AG04450 (cell line): ENCODE results near the gene IGFLR1. TPM values are rescaled to one million over a fixed set of nuclear protein-coding genes. Genes with fewer than 3 reads are reported as not detected.

Source experiments
- CTCF ChIA-PET: fragments of 300-600, 350-600 bp; formaldehyde crosslinking; extraction: SDS; loops from one replicate; lab custom pipeline; 2022; ENCODE audit warnings: antibody characterized with exemption, inconsistent platforms; lab: Charles Lee
- POLR2A ChIA-PET: fragments of 350-600 bp; formaldehyde crosslinking; extraction: SDS; loops from one replicate; lab custom pipeline; 2021; ENCODE audit warnings: antibody characterized with exemption, inconsistent platforms; lab: Yijun Ruan, JAX
- DNase-seq: peaks from one replicate; pipeline ENCODE4 v3.0.0-alpha.2; 2011; ENCODE audit warnings: low read depth, low spot score
- H3K27ac ChIP-seq: one replicate; pipeline ENCODE4 v1.5.1; 2012; ENCODE audit warnings: low read depth, low read length, control low read depth
- H3K27me3 ChIP-seq: one replicate; pipeline ENCODE4 v1.6.0; 2012; ENCODE audit warnings: low read length; ENCODE audit not compliant: control insufficient read depth, insufficient read depth
- H3K4me3 ChIP-seq: 2 replicates; pipeline ENCODE4 v1.5.1; 2011; ENCODE audit warnings: mild to moderate bottlenecking, low read depth, low read length, control low read depth
- H3K9me3 ChIP-seq: 2 replicates; pipeline ENCODE4 v1.5.1; 2012; ENCODE audit warnings: low read length; ENCODE audit not compliant: control insufficient read depth, insufficient read depth
- polyA plus RNA-seq: library from polyadenylated mRNA; depleted of rRNA; stranded (reverse); fragments of >200 nt; gene quantifications from 2 replicates; pipeline ENCODE4 v1.2.3, GENCODE V29; 2011
- TF ChIP-seq, protein P1 (sequence below): IDR thresholded peaks from 2 replicates; pipeline ENCODE4 v1.5.1; 2011; ENCODE audit warnings: low read depth, low read length, control low read depth, inconsistent platforms

Gene IGFLR1
- polyA plus RNA-seq, 1 experiment, result 1.3 TPM

DNA sequence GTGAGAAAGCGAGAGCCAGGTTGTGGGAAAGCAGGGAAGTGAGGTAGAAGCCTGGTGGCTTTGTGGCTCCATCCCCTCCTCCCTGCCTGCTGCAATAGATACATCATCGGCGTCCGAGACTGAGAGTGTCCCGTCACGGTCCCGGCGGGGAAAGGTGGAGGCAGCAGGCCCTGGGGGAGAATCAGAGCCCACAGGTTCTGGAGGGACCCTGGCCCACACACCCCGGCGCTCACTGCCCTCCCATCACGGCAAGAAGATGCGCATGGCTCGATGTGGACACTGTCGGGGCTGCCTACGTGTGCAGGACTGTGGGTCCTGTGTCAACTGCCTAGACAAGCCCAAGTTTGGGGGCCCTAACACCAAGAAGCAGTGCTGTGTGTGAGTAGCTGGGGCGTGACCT is 19.4 kb downstream of the IGFLR1 start:
- CTCF ChIA-PET, result interaction anchor here (0.6 kb wide), 1 partner anchor 20 kb away, joined by 8 read pairs; no protein-coding TSS in a partner anchor

DNA sequence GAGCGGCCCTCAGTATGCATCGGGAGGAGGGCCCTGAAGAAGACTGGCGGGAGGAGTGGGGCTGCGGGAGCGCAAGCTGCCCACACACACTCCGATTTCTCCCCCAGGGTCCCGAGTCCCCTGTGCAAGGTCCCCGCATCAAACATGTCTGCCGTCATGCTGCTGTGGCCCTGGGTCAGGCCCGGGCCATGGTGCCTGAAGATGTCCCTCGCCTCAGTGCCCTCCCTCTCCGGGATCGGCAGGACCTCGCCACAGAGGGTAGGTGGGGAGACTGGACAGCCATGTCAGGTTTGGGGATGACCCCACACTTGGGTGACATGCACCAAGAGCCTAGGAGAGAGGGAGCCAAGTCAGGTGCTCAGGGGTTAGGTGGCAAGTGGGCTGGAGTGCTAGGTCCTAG is 19.8 kb downstream of the IGFLR1 start:
- H3K4me3 ChIP-seq, result no peak overlapping the region
- ChIA-PET CTCF (interaction anchor here (0.6 kb wide), 1 partner anchor 21 kb away, joined by 8 read pairs; no protein-coding TSS in a partner anchor), POLR2A (no interaction called here)
- H3K27ac ChIP-seq, result no peak overlapping the region
- H3K9me3 ChIP-seq, result no peaks in the 10 kb centered on the region; the same call in 1 of the 2 replicates
- TF ChIP-seq, protein P1, sequence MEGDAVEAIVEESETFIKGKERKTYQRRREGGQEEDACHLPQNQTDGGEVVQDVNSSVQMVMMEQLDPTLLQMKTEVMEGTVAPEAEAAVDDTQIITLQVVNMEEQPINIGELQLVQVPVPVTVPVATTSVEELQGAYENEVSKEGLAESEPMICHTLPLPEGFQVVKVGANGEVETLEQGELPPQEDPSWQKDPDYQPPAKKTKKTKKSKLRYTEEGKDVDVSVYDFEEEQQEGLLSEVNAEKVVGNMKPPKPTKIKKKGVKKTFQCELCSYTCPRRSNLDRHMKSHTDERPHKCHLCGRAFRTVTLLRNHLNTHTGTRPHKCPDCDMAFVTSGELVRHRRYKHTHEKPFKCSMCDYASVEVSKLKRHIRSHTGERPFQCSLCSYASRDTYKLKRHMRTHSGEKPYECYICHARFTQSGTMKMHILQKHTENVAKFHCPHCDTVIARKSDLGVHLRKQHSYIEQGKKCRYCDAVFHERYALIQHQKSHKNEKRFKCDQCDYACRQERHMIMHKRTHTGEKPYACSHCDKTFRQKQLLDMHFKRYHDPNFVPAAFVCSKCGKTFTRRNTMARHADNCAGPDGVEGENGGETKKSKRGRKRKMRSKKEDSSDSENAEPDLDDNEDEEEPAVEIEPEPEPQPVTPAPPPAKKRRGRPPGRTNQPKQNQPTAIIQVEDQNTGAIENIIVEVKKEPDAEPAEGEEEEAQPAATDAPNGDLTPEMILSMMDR, result no peak
- no peaks in the 10 kb centered on the region for H3K27me3 ChIP-seq
- DNase-seq, result no peak

More for the DNA sequence above, 19.4 kb downstream of the IGFLR1 start:
- Histone ChIP-seq H3K4me3 (no peak overlapping the region), H3K27ac (no peak overlapping the region), H3K9me3 (no peaks in the 10 kb centered on the region; the same call in 1 of the 2 replicates), H3K27me3 (no peaks in the 10 kb centered on the region)
- no peak for DNase-seq
- TF ChIP-seq, protein P1, result no peak
- POLR2A ChIA-PET, result no interaction called here

DNA sequence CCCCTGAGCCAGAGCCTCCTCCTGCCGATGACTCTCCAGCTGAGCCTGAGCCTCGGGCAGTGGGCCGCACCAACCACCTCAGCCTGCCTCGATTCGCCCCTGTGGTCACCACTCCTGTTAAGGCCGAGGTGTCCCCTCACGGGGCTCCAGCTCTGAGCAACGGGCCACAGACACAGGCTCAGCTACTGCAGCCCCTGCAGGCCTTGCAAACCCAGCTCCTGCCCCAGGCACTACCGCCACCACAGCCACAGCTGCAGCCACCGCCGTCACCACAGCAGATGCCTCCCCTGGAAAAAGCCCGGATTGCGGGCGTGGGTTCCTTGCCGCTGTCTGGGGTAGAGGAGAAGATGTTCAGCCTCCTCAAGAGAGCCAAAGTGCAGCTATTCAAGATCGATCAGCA is 20.9 kb downstream of the IGFLR1 start:
- no peak overlapping the region for H3K4me3 ChIP-seq
- no peak for DNase-seq
- POLR2A ChIA-PET, result no interaction called here
- no peak overlapping the region for H3K27ac ChIP-seq
- no peaks in the 10 kb centered on the region; the same call in 1 of the 2 replicates for H3K9me3 ChIP-seq
- no peaks in the 10 kb centered on the region for H3K27me3 ChIP-seq
- CTCF ChIA-PET, result no interaction called here
- TF ChIP-seq, protein P1, result no peak

DNA sequence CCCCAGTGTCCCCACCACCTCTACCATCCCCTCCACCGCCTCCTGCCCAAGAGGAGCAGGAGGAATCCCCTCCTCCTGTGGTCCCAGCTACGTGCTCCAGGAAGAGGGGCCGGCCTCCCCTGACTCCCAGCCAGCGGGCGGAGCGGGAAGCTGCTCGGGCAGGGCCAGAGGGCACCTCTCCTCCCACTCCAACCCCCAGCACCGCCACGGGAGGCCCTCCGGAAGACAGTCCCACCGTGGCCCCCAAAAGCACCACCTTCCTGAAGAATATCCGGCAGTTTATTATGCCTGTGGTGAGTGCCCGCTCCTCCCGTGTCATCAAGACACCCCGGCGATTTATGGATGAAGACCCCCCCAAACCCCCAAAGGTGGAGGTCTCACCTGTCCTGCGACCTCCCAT is 21.6 kb downstream of the IGFLR1 start:
- Histone ChIP-seq H3K9me3 (no peaks in the 10 kb centered on the region; the same call in 1 of the 2 replicates), H3K4me3 (no peak overlapping the region), H3K27ac (no peak overlapping the region), H3K27me3 (no peaks in the 10 kb centered on the region)
- POLR2A ChIA-PET, result no interaction called here
- CTCF ChIA-PET, result no interaction called here
- DNase-seq, result no peak
- TF ChIP-seq, protein P1, result no peak

DNA sequence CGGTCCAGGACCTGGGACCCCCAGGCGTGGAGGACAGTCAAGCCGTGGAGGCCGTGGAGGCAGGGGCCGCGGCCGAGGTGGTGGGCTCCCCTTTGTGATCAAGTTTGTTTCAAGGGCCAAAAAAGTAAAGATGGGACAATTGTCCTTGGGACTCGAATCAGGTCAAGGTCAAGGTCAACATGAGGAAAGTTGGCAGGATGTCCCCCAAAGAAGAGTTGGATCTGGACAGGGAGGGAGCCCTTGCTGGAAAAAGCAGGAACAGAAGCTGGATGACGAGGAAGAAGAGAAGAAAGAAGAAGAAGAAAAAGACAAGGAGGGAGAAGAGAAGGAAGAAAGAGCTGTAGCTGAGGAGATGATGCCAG is 22.1 kb downstream of the IGFLR1 start:
- ChIA-PET POLR2A (no interaction called here), CTCF (interaction anchor here (1.1 kb wide), 1 partner anchor 25 kb away, joined by 3 read pairs; the partner anchor contains the start of genes PSENEN and U2AF1L4)
- H3K9me3 ChIP-seq, result no peaks in the 10 kb centered on the region; the same call in 1 of the 2 replicates
- TF ChIP-seq, protein P1, result no peak
- no peak for DNase-seq
- H3K27ac ChIP-seq, result no peak overlapping the region
- no peak overlapping the region for H3K4me3 ChIP-seq
- H3K27me3 ChIP-seq, result no peaks in the 10 kb centered on the region
